ENCODE measurements around the gene BNC2.

- TF ChIP-seq CTCF (conservative IDR thresholded peaks at IDR 0.05; ENCODE audit: low read depth, low read length) (no peak), USF2 (IDR thresholded peaks at IDR 0.05; ENCODE audit: low read depth, low read length) (no peak), POLR2A (IDR thresholded peaks at IDR 0.05; ENCODE audit: low read depth, low read length) (no peak), SMC3 (IDR thresholded peaks at IDR 0.05; ENCODE audit: low read depth, low read length) (no peak), MAZ (IDR thresholded peaks at IDR 0.05; ENCODE audit: borderline replicate concordance, low read depth, low read length) (no peak), MAFK (IDR thresholded peaks at IDR 0.05; ENCODE audit: low read depth, low read length) (no peak), BHLHE40 (IDR thresholded peaks at IDR 0.05; ENCODE audit: low read depth, low read length) (no peak), RFX5 (IDR thresholded peaks at IDR 0.05; ENCODE audit: low read depth, low read length) (no peak), FOS (IDR thresholded peaks at IDR 0.05; ENCODE audit: low read depth, low read length) (no peak), CEBPB (IDR thresholded peaks at IDR 0.05; ENCODE audit: low read depth, low read length) (no peak)
These were observed 188.8 kb downstream of the BNC2 start for GRCh38 chr9:16681652-16681987.
